ENCODE data around the gene SERINC5. TPM values are rescaled to one million over a fixed set of nuclear protein-coding genes. Genes with fewer than 3 reads are reported as not detected.

Gene SERINC5
- total RNA-seq, 1 experiment from 2014 or later = 5.7 TPM

DNA sequence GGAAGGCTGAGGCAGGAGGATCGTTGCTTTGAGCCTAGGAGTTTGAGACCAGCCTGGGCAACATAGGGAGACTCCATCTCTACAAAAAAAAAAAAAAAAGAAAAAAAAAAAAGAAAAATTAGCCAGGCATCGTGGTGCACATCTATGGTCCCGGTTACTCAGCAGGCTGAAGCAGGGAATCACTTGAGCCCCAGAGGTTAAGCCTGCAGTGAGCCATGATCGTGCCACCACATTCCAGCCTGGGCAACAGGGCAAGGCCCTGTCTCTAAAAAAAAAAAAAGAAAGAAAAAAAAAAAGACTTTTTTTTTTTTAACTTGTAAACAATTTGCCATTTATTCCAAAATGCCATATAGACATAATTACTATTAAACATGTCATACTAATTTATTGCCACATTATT lies 64.5 kb downstream of the SERINC5 start:
- Histone ChIP-seq H3K79me2 (ENCODE audit: low read length) (no peaks in the 10 kb centered on the region), H3K9me3 (ENCODE audit: low read length) (no peaks in the 10 kb centered on the region)
- CTCF ChIA-PET = no interaction called here

DNA sequence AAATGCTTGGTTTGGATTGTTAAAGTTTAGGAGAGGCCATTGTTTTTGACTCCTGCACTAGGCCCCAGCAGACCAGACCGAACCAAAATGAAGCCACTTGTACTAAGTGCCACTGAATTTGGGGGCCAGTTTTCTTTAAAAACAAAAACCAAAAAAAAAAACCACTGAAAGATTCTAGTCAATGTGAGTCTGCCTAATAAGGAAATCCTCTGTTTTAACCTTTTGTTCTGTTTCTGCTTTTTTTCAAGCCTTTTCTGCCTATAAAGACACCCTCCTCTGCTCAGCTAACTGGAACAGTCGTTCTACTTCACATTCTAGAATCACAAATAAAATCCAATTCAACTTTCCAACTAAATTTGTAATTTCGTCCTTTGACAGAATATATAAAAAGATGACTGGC lies 64.9 kb downstream of the SERINC5 start:
- Histone ChIP-seq H3K9me2 (replicated peaks; ENCODE audit: low read length) (no peaks in the 10 kb centered on the region), H3K27ac (ENCODE audit: low read length) (no peak overlapping the region), H2AFZ (ENCODE audit: low read length) (no peak overlapping the region), H3F3A (ENCODE audit: low read length, unreplicated experiment) (no peaks in the 10 kb centered on the region), H3K9ac (ENCODE audit: low read length) (no peak overlapping the region), H3K27me3 (ENCODE audit: low read length) (no peaks in the 10 kb centered on the region), H3K4me2 (ENCODE audit: low read length) (no peak overlapping the region), H3K79me2 (ENCODE audit: low read length) (no peaks in the 10 kb centered on the region), H3K4me3 (ENCODE audit: low read length) (no peak overlapping the region), H3K9me3 (ENCODE audit: low read length) (no peaks in the 10 kb centered on the region), H3K36me3 (ENCODE audit: low read depth, low read length) (no peaks in the 10 kb centered on the region), H3K4me1 (ENCODE audit: insufficient read depth, low read length) (peaks cover 10% of the 10 kb centered on the region), H4K20me1 (ENCODE audit: low read length) (no peaks in the 10 kb centered on the region)
- ATAC-seq (no peak), DNase-seq (no peak)
- ChIA-PET CTCF (no interaction called here), POLR2A (ENCODE audit: unreplicated experiment) (no interaction called here)
- no TSS peak for BruUV-seq (replicated peaks)
- intact Hi-C loops (cut with micrococcal nuclease) = no loop called here
- no peak for TF ChIP-seq EZH2 (IDR thresholded peaks at IDR 0.05; ENCODE audit: low read length, unreplicated experiment)
- TF ChIP-seq, protein P1, sequence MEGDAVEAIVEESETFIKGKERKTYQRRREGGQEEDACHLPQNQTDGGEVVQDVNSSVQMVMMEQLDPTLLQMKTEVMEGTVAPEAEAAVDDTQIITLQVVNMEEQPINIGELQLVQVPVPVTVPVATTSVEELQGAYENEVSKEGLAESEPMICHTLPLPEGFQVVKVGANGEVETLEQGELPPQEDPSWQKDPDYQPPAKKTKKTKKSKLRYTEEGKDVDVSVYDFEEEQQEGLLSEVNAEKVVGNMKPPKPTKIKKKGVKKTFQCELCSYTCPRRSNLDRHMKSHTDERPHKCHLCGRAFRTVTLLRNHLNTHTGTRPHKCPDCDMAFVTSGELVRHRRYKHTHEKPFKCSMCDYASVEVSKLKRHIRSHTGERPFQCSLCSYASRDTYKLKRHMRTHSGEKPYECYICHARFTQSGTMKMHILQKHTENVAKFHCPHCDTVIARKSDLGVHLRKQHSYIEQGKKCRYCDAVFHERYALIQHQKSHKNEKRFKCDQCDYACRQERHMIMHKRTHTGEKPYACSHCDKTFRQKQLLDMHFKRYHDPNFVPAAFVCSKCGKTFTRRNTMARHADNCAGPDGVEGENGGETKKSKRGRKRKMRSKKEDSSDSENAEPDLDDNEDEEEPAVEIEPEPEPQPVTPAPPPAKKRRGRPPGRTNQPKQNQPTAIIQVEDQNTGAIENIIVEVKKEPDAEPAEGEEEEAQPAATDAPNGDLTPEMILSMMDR (conservative IDR thresholded peaks at IDR 0.05; ENCODE audit: low read depth, low read length) = no peak
- no peak for TF ChIP-seq EZH2phosphoT487 (IDR thresholded peaks at IDR 0.05; ENCODE audit: borderline replicate concordance, low read length)

More for the DNA sequence above, 64.5 kb downstream of the SERINC5 start:
- H3K4me2 ChIP-seq (ENCODE audit: low read length) = no peak overlapping the region
- ATAC-seq (no peak), DNase-seq (no peak)
- H3K27me3 ChIP-seq (ENCODE audit: low read length) = no peaks in the 10 kb centered on the region
- BruUV-seq (replicated peaks) = no TSS peak
- H3K9ac ChIP-seq (ENCODE audit: low read length) = no peak overlapping the region
- no peaks in the 10 kb centered on the region for H3F3A ChIP-seq (ENCODE audit: low read length, unreplicated experiment)
- intact Hi-C loops (cut with micrococcal nuclease) = no loop called here
- H3K36me3 ChIP-seq (ENCODE audit: low read depth, low read length) = no peaks in the 10 kb centered on the region
- H3K4me1 ChIP-seq (ENCODE audit: insufficient read depth, low read length) = peaks cover 6% of the 10 kb centered on the region
- H2AFZ ChIP-seq (ENCODE audit: low read length) = no peak overlapping the region
- H3K27ac ChIP-seq (ENCODE audit: low read length) = no peak overlapping the region
- H3K4me3 ChIP-seq (ENCODE audit: low read length) = no peak overlapping the region
- no peak for TF ChIP-seq EZH2phosphoT487 (IDR thresholded peaks at IDR 0.05; ENCODE audit: borderline replicate concordance, low read length)
- TF ChIP-seq EZH2 (IDR thresholded peaks at IDR 0.05; ENCODE audit: low read length, unreplicated experiment) = no peak
- TF ChIP-seq, protein P1 (conservative IDR thresholded peaks at IDR 0.05; ENCODE audit: low read depth, low read length) = no peak
- H4K20me1 ChIP-seq (ENCODE audit: low read length) = no peaks in the 10 kb centered on the region
- no peaks in the 10 kb centered on the region for H3K9me2 ChIP-seq (replicated peaks; ENCODE audit: low read length)
- POLR2A ChIA-PET (ENCODE audit: unreplicated experiment) = no interaction called here

DNA sequence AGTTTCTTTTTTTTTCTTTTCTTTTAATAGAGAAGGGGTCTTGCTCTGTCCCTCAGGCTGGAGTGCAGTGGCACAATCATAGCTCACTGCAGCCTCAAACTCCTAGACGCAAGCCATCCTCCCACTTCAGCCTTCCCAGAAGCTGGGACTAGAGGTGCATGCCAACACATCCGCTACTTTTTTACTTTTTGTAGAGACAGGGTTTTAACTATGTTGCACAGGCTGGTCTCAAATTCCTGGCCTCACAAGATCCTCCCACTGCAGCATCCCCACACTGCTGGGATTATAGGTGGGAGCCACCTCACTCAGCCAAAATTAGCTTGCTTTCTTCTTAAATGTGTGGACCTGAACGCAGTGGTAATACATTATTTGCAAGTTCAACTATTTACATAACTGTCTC lies 66.1 kb downstream of the SERINC5 start:
- no peaks in the 10 kb centered on the region for H3K27me3 ChIP-seq (ENCODE audit: low read length)
- H3K4me3 ChIP-seq (ENCODE audit: low read length) = no peak overlapping the region
- H3K79me2 ChIP-seq (ENCODE audit: low read length) = no peaks in the 10 kb centered on the region
- ChIA-PET POLR2A (ENCODE audit: unreplicated experiment) (no interaction called here), CTCF (no interaction called here)
- H3K9me3 ChIP-seq (ENCODE audit: low read length) = no peaks in the 10 kb centered on the region
- peaks cover 18% of the 10 kb centered on the region for H3K4me1 ChIP-seq (ENCODE audit: insufficient read depth, low read length)
- no peak for DNase-seq
- no peak overlapping the region for H3K27ac ChIP-seq (ENCODE audit: low read length)
- no peak for ATAC-seq
- H3K4me2 ChIP-seq (ENCODE audit: low read length) = no peak overlapping the region
- BruUV-seq (replicated peaks) = no TSS peak
- intact Hi-C loops (cut with micrococcal nuclease) = no loop called here
- H3K9ac ChIP-seq (ENCODE audit: low read length) = no peak overlapping the region
- no peaks in the 10 kb centered on the region for H3K9me2 ChIP-seq (replicated peaks; ENCODE audit: low read length)
- H2AFZ ChIP-seq (ENCODE audit: low read length) = no peak overlapping the region
- TF ChIP-seq EZH2 (IDR thresholded peaks at IDR 0.05; ENCODE audit: low read length, unreplicated experiment) (no peak), EZH2phosphoT487 (IDR thresholded peaks at IDR 0.05; ENCODE audit: borderline replicate concordance, low read length) (no peak)
- TF ChIP-seq, protein P1 (conservative IDR thresholded peaks at IDR 0.05; ENCODE audit: low read depth, low read length) = no peak
- H3K36me3 ChIP-seq (ENCODE audit: low read depth, low read length) = no peaks in the 10 kb centered on the region
- no peaks in the 10 kb centered on the region for H4K20me1 ChIP-seq (ENCODE audit: low read length)
- no peaks in the 10 kb centered on the region for H3F3A ChIP-seq (ENCODE audit: low read length, unreplicated experiment)
